Upper lobe of left lung (tissue), 6 donors: Measurements from ENCODE around the gene FAF2. TPM values are rescaled to one million over a fixed set of nuclear protein-coding genes. Genes with fewer than 3 reads are reported as not detected.
A peak's percentile ranks its signal among the peaks of the same experiment; 100 is the strongest.

Experiments used
- ATAC-seq, 2 donors: fragments of 200-7000 bp; cut with Tn5 transposase; one replicate each; pipeline ENCODE4 v1.9.1; 2022; ENCODE audit warnings: mild to moderate bottlenecking in 2 of 2, moderate library complexity in 2 of 2; ENCODE audit not compliant: low FRiP score in 2 of 2
- DNase-seq, 2 donors: peaks; one replicate each; pipeline ENCODE4 v3.0.0-alpha.2; 2019 to 2020
- H3K27ac ChIP-seq, 4 donors: fragments of 200-600 bp; sonication (generic); one replicate each; pipeline ENCODE4 v1.5.1; 2016 to 2019
- H3K27me3 ChIP-seq, 4 donors: fragments of 200-600 bp; sonication (generic); one replicate each; pipeline ENCODE4 v1.5.1; 2017 to 2019
- H3K36me3 ChIP-seq, 4 donors: fragments of 200-600 bp; sonication (generic); one replicate each; pipeline ENCODE4 v1.5.1; 2016 to 2019
- H3K4me1 ChIP-seq, 4 donors: fragments of 200-600 bp; sonication (generic); one replicate each; pipeline ENCODE4 v1.5.1; 2018 to 2019
- H3K4me3 ChIP-seq, 4 donors: fragments of 200-600 bp; sonication (generic); one replicate each; pipeline ENCODE4 v1.5.1; 2017 to 2019; ENCODE audit warnings: mild to moderate bottlenecking in 2 of 4, moderate library complexity in 1 of 4
- H3K9me3 ChIP-seq, 4 donors: fragments of 200-600 bp; sonication (generic); one replicate each; pipeline ENCODE4 v1.5.1; 2018 to 2019
- CTCF ChIP-seq, 6 experiments: fragments of 450-650 bp in 4 of 6; fragments of 200-600 bp in 2 of 6; sonication (generic) in 2 of 6; IDR thresholded peaks; one replicate each; pipeline ENCODE4 v1.5.1; 2016 to 2019; ENCODE audit warnings: antibody characterized with exemption in 6 of 6
- EP300 ChIP-seq, 4 donors: sonication (generic); formaldehyde crosslinking; IDR thresholded peaks; one replicate each; pipeline ENCODE4 v1.5.1; 2017; ENCODE audit warnings: antibody characterized with exemption in 4 of 4, control low read depth in 2 of 4
- POLR2A ChIP-seq, 4 donors: fragments of 450-650 bp; IDR thresholded peaks; one replicate each; pipeline ENCODE4 v1.5.1; 2016 to 2017; ENCODE audit warnings: antibody characterized with exemption in 4 of 4, mild to moderate bottlenecking in 2 of 4
- POLR2AphosphoS5 ChIP-seq, 2 donors: sonication (generic); formaldehyde crosslinking; IDR thresholded peaks; one replicate each; pipeline ENCODE4 v1.5.1; 2017; ENCODE audit warnings: antibody characterized with exemption in 2 of 2
- WGBS, 2 donors: methylation state at CpG; one replicate each; pipeline ENCODE4 v1.1.5; 2017 to 2018; 5-methylcytosine and 5-hydroxymethylcytosine counted together
- total RNA-seq, 6 donors: library from RNA; depleted of rRNA in 4 of 6; stranded (reverse); fragments of >200 nt in 4 of 6; gene quantifications; one replicate each; pipeline versions ENCODE4 v1.1.0 to v1.2.1, GENCODE V29; 2016 to 2021
- donor health status: DM: no; HTN: no; CAD: no; lungs with moderate emphysema.
- donor health status: DM: no; HTN: yes; CAD: no; lungs with severe emphysema.

The FAF2 gene
- total RNA-seq, 6 donors from 2014 or later: 11.5 to 33.0 (median 30.0) TPM

DNA sequence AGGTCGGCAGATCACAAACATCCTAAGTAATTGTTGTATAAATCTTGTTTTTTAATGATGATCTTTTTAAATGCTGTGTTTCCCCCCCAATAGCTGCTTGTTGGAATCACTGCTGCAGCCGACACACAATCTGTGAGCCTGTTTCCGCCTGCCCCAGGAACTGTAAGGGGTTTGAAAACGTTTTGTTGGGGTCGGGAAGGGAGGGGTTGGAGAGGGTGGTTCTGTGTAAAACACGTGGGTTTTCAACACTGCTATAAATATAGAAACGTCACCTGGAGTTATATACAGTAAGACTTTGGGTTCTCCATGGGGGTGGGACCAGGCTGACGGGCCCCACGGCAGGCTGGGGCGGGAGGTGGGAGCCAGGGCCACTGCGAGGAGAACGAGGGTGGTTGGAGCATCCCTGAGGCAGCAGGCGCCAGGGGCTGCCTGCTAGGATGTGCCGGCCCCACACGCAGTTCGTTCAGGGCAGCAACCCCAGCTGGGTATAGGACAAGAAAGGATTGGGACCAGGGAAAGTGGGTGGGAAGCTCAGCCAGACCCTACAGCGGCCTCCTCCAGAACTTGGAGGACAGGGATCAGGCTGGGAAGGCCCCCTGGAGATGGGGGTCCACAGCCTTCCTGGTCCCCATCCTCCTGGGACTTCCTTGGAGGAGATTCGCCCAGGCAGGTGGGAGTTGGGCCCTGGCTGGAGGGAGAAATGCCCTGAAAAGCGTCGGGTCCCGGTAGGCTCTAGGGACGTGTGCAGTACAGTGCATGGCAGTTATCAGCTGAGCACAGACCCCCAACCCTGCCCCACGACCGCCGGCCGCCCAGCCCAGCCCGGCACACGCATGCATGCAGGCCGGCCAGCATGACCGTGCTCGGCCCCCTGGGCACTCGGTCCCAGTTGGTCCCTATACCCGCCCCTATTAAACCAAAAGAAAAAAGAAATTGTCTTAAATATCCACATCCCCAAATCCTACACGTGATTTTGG is 79.3 kb downstream of the FAF2 start:
- no peak for ATAC-seq

GRCh38 chr5:176528301-176528700 is 80.1 kb downstream of the FAF2 start:
- Histone ChIP-seq H3K9me3 (no peaks in the 10 kb centered on the region), H3K27ac (no peak overlapping the region), H3K4me1 (peaks cover 19 to 38% (median 35%) of the 10 kb centered on the region in 4 donors), H3K27me3 (no peaks in the 10 kb centered on the region), H3K36me3 (peaks cover 2 to 51% (median 49%) of the 10 kb centered on the region in 4 donors), H3K4me3 (no peak overlapping the region)
- DNase-seq (no peak), ATAC-seq (peak in 1 of 2 donors; percentile 57)
- 86 to 90% methylated on average over 9 to 11 of the region's 11 CpGs for WGBS, 2 donors
- TF ChIP-seq CTCF (IDR thresholded peaks at IDR 0.05) (no peak), POLR2AphosphoS5 (IDR thresholded peaks at IDR 0.05) (no peak), POLR2A (IDR thresholded peaks at IDR 0.05) (no peak), EP300 (IDR thresholded peaks at IDR 0.05) (no peak)

More for the DNA sequence above, 79.3 kb downstream of the FAF2 start:
- Histone ChIP-seq H3K27me3 (no peaks in the 10 kb centered on the region), H3K36me3 (peaks cover 2 to 51% (median 49%) of the 10 kb centered on the region in 4 donors), H3K9me3 (no peaks in the 10 kb centered on the region), H3K27ac (no peak overlapping the region), H3K4me1 (peaks cover 12 to 31% (median 27%) of the 10 kb centered on the region in 4 donors), H3K4me3 (no peak overlapping the region)
- 84 to 88% methylated on average over 34 of the region's 34 CpGs for WGBS, 2 donors
- no peak for DNase-seq
- TF ChIP-seq POLR2AphosphoS5 (IDR thresholded peaks at IDR 0.05) (no peak), CTCF (IDR thresholded peaks at IDR 0.05) (no peak), EP300 (IDR thresholded peaks at IDR 0.05) (no peak), POLR2A (IDR thresholded peaks at IDR 0.05) (no peak)

GRCh38 chr5:176528761-176529115 is 80.6 kb downstream of the FAF2 start:
- H3K27ac ChIP-seq: no peak overlapping the region
- WGBS, 2 donors: 80 to 86% methylated on average over 12 to 15 of the region's 17 CpGs
- H3K4me3 ChIP-seq: no peak overlapping the region
- peaks cover 2 to 51% (median 49%) of the 10 kb centered on the region in 4 donors for H3K36me3 ChIP-seq
- H3K27me3 ChIP-seq: no peaks in the 10 kb centered on the region
- peaks cover 23 to 43% (median 39%) of the 10 kb centered on the region in 4 donors for H3K4me1 ChIP-seq
- no peak for TF ChIP-seq EP300 (IDR thresholded peaks at IDR 0.05)
- TF ChIP-seq CTCF (IDR thresholded peaks at IDR 0.05): no peak
- TF ChIP-seq POLR2AphosphoS5 (IDR thresholded peaks at IDR 0.05): no peak
- no peak for TF ChIP-seq POLR2A (IDR thresholded peaks at IDR 0.05)
- ATAC-seq: peak in 1 of 2 donors; percentile 36
- H3K9me3 ChIP-seq: no peaks in the 10 kb centered on the region
- no peak for DNase-seq

- no peak for ATAC-seq
- Histone ChIP-seq H3K27ac (no peak overlapping the region), H3K27me3 (no peaks in the 10 kb centered on the region), H3K36me3 (peaks cover 2 to 51% (median 49%) of the 10 kb centered on the region in 4 donors), H3K9me3 (no peaks in the 10 kb centered on the region), H3K4me1 (peaks cover 28 to 48% (median 44%) of the 10 kb centered on the region in 4 donors), H3K4me3 (no peak overlapping the region)
- no peak for DNase-seq
- TF ChIP-seq POLR2A (IDR thresholded peaks at IDR 0.05) (no peak), CTCF (IDR thresholded peaks at IDR 0.05) (no peak), EP300 (IDR thresholded peaks at IDR 0.05) (no peak), POLR2AphosphoS5 (IDR thresholded peaks at IDR 0.05) (no peak)
- WGBS, 2 donors: 94 to 98% methylated on average over 9 to 26 of the region's 26 CpGs
Observed at GRCh38 chr5:176529116-176529740, 81.0 kb downstream of the FAF2 start.
